ENCODE data around the gene CHMP2B.

DNA sequence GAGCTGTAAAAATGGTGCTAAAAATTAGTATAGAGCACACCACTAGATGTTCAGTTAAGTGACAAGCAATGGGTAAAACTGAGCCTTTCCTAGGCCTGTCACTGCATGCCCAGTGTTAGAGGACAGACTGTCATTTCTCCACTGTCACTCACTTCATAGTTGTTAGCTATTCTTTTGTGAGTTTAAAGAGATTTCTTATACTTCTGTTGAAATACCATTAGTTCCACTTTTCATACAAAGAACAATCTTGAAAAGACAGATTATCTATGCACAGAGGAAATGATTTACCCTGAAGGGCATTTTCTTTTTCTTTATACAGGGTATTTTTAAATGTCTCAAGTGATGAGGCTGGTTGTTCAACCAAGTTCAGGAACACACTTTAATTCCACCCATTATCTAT, 28.3 kb upstream of the CHMP2B start:
- TF ChIP-seq, protein P1, sequence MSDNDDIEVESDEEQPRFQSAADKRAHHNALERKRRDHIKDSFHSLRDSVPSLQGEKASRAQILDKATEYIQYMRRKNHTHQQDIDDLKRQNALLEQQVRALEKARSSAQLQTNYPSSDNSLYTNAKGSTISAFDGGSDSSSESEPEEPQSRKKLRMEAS (IDR thresholded peaks at IDR 0.05): no peak
- TF ChIP-seq POLR2A (IDR thresholded peaks at IDR 0.05; ENCODE audit: borderline replicate concordance, extremely low read depth, insufficient read depth, insufficient read length) (no peak), JUND (IDR thresholded peaks at IDR 0.05) (no peak), CTCF (IDR thresholded peaks at IDR 0.05 in 2 of 3, conservative IDR thresholded peaks at IDR 0.05 in 1 of 3; ENCODE audit: borderline replicate concordance in 1 of 3, insufficient read depth in 1 of 3, low read depth in 2 of 3, low read length in 2 of 3) (no peak), POLR2AphosphoS5 (IDR thresholded peaks at IDR 0.05; ENCODE audit: low read depth, low read length) (no peak)

All from HCT116 (cell line).